Common myeloid progenitor, CD34-positive (primary cell): ENCODE data around the gene ZNF688.

Experiments
- CTCF ChIA-PET: fragments of 350-600 bp; sonication (Branson Sonifier 250); formaldehyde crosslinking; loops from one replicate; lab custom pipeline; 2021; ENCODE audit warnings: antibody characterized with exemption; lab: Charles Lee
- POLR2A ChIA-PET: fragments of 350-600 bp; sonication (Branson Sonifier 250); formaldehyde crosslinking; loops from one replicate; lab custom pipeline; 2021; ENCODE audit warnings: antibody characterized with exemption; lab: Charles Lee
- DNase-seq, 3 donors: peaks; one replicate each; pipeline versions ENCODE4 v3.0.0 to v3.0.0-alpha.2; 2013
- H3K27ac ChIP-seq, 2 experiments: 1 replicate in 1 of 2; 2 replicates in 1 of 2; pipeline ENCODE4 v1.7.0; 2013; ENCODE audit warnings: inconsistent platforms in 2 of 2, low read length in 2 of 2, mild to moderate bottlenecking in 2 of 2, low read depth in 1 of 2, moderate library complexity in 1 of 2; ENCODE audit not compliant: severe bottlenecking in 2 of 2, insufficient read depth in 1 of 2, poor library complexity in 1 of 2
- H3K27me3 ChIP-seq, 5 experiments: replicated peaks in 2 of 5; 1 replicate in 3 of 5; 2 replicates in 2 of 5; pipeline versions ENCODE4 v1.6.1 to v1.7.0; 2013; ENCODE audit warnings: low read length in 4 of 5, mild to moderate bottlenecking in 2 of 5, moderate library complexity in 2 of 5, inconsistent platforms in 1 of 5; ENCODE audit not compliant: insufficient read depth in 5 of 5, control insufficient read depth in 4 of 5
- H3K36me3 ChIP-seq, 4 experiments: 1 replicate in 2 of 4; 2 replicates in 2 of 4; pipeline versions ENCODE4 v1.6.1 to v1.7.0; 2013; ENCODE audit warnings: low read length in 3 of 4, control low read depth in 1 of 4, mild to moderate bottlenecking in 1 of 4; ENCODE audit not compliant: control insufficient read depth in 4 of 4, insufficient read depth in 4 of 4
- H3K4me1 ChIP-seq, 4 experiments: 1 replicate in 3 of 4; 2 replicates in 1 of 4; pipeline versions ENCODE4 v1.6.1 to v1.7.1; 2013; ENCODE audit warnings: low read length in 3 of 4, mild to moderate bottlenecking in 3 of 4, control low read depth in 1 of 4, inconsistent platforms in 1 of 4, moderate library complexity in 1 of 4; ENCODE audit not compliant: control insufficient read depth in 4 of 4, insufficient read depth in 4 of 4; ENCODE audit errors: control extremely low read depth in 1 of 4
- H3K4me3 ChIP-seq, 7 experiments: 1 replicate in 4 of 7; 2 replicates in 3 of 7; pipeline versions ENCODE4 v1.5.1 to v1.7.0; 2013; ENCODE audit warnings: mild to moderate bottlenecking in 7 of 7, low read length in 6 of 7, moderate library complexity in 6 of 7, inconsistent platforms in 2 of 7, low read depth in 2 of 7, control low read depth in 1 of 7; ENCODE audit not compliant: insufficient read depth in 4 of 7, control insufficient read depth in 1 of 7; ENCODE audit errors: extremely low read depth in 1 of 7
- H3K9me3 ChIP-seq, 5 experiments: 1 replicate in 4 of 5; 2 replicates in 1 of 5; pipeline versions ENCODE4 v1.6.1 to v1.7.1; 2013; ENCODE audit warnings: low read length in 4 of 5, mild to moderate bottlenecking in 2 of 5, inconsistent platforms in 1 of 5, low read depth in 1 of 5, moderate library complexity in 1 of 5; ENCODE audit not compliant: control insufficient read depth in 4 of 5, insufficient read depth in 2 of 5; ENCODE audit errors: control extremely low read depth in 1 of 5
- WGBS: methylation state at CpG from one replicate; pipeline ENCODE4 v1.1.5; 2013; ENCODE audit not compliant: insufficient coverage; 5-methylcytosine and 5-hydroxymethylcytosine counted together

ZNF688 gene

DNA sequence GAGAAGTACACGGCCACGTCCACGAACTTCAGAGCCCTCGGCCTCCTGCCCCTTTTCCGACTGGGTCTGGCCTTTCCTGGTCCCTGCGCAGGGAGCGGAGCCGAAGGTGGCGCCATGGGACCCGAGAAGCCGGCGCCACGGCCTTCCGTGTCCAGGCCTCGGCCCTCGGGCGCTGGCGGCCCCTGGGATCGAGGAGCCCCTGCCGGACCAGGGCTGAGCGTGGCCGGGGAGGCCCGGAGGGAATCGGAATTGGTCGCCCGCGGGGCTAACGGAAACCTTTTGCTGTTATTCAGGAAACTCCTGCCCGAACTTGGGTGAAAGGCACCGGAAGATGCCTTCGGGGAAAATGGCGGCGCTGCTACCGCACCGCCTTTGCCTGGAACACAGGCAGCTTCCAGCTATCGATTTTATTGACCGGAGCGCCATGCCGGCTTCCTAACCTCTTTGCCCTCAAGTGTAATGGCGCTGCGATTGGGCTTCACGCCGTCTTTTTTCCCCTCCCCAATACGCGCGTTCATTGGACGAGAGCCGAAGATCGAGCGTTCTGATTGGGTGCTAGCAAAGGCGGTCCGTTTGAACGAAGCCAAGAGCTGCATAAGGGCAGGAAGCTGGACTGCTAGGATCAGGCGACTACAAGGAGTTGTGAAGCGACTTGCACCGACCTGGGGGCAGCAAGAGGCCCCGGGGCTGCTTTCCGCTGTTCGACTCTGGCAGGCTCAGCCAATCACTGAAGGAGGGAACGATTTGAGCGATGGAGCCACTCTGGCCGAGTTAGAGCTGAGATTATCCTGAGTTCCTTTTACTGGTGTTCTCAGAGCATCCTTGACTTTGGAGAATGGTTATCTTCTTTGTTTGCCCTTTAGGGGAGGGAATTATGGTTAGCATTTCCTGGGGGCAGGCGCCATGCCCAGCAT lies 38.7 kb upstream of the ZNF688 start, which contains the start of gene ZNF689:
ZNF689 (minus strand) TSS at position 464 of the 914 bp plus-strand sequence; CDS start at position 116, 348 bp downstream.
- Histone ChIP-seq H3K27ac (peak within 1 kb of the TSS; percentile 97 to 98), H3K27me3 (no peaks in the 10 kb centered on the region), H3K4me3 (peak within 1 kb of the TSS; percentile 71 to 96 (median 87)), H3K36me3 (peaks cover 0 to 12% (median 7%) of the 10 kb centered on the region in 4 experiments), H3K9me3 (no peaks in the 10 kb centered on the region), H3K4me1 (peaks cover 1 to 20% (median 11%) of the 10 kb centered on the region in 4 experiments)
- WGBS = under 1% methylated on average over 51 of the region's 63 CpGs
- peak; percentile 96 to 97 (median 97) for DNase-seq
- POLR2A ChIA-PET = interaction anchor here (0.7 to 1.0 kb wide), 3 partner anchors 15 to 113 kb away, joined by 3 to 4 read pairs (median 3); partner anchors contain the start of gene ZNF785
- CTCF ChIA-PET = interaction anchor here (0.7 to 14.5 kb wide), 8 partner anchors 9 to 46 kb away, joined by 3 to 144 read pairs (median 4); no protein-coding TSS in a partner anchor

DNA sequence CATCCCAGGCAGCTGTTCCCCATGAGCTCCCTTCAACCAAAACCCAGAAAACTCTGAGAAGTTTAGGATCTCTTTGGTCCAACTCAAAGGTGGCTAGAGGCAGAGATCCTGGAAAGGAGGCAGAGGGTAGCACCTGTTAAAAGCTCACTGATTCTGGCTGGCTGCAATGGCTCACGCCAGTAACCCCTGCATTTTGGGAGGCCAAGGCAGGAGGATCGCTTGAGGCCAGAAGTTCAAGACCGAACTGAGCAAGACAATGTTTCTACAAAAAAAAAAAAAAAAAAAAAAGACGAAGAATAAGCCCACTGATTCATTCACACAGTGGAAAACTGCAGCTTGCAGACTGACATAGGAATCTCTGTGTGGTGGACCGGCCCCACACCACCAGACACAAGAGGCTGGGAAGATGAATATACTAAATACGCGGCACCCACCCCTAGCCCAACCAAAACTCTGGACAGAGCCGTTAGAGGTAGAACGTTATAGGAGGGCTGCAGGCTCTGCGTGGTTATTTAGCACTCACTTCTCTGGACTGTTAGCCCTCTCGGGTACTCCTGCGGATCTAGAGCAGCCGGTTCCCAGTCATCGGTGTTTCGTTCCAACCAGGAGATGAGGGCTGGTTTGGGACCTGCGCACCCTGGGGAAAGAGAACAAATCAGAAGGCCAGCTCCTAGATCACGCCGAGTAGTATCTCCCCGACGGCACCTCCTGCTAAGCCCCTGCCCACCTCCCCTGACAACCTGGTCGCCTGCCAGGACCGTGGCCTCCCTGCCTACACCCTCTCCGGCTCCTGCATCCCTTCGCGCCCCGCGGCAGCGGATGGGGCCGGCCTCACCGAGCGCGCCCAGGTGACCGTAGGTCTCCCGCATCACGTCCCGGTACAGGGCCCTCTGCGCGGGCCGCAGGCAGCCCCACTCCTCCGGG lies 37.8 kb upstream of the ZNF688 start:
- peak; percentile 25 to 64 (median 55) for DNase-seq
- H3K9me3 ChIP-seq = no peaks in the 10 kb centered on the region
- CTCF ChIA-PET = interaction anchor here (1.0 to 14.5 kb wide), 7 partner anchors 8 to 74 kb away, joined by 3 to 144 read pairs (median 5); no protein-coding TSS in a partner anchor
- H3K27me3 ChIP-seq = no peaks in the 10 kb centered on the region
- H3K36me3 ChIP-seq = peaks cover under 1 to 21% (median 16%) of the 10 kb centered on the region in 4 experiments
- peak overlapping the region; percentile 97 to 98 for H3K27ac ChIP-seq
- peaks cover 1 to 20% (median 11%) of the 10 kb centered on the region in 4 experiments for H3K4me1 ChIP-seq
- POLR2A ChIA-PET = interaction anchor here (0.6 kb wide), 1 partner anchor 162 kb away, joined by 3 read pairs; no protein-coding TSS in a partner anchor
- 2% methylated on average over 26 of the region's 40 CpGs for WGBS
- peak overlapping the region; percentile 71 to 96 (median 87) for H3K4me3 ChIP-seq

GRCh38 chr16:30606004-30606403 lies 34.5 kb upstream of the ZNF688 start:
- CTCF ChIA-PET = interaction anchor here (0.8 to 1.4 kb wide), 6 partner anchors 9 to 44 kb away, joined by 3 to 6 read pairs (median 4); no protein-coding TSS in a partner anchor

GRCh38 chr16:30605158-30605557 lies 33.6 kb upstream of the ZNF688 start:
- peaks cover 0 to 15% (median 10%) of the 10 kb centered on the region in 4 experiments for H3K4me1 ChIP-seq
- H3K27me3 ChIP-seq = no peaks in the 10 kb centered on the region
- CTCF ChIA-PET = interaction anchor here (0.7 to 8.0 kb wide), 5 partner anchors 10 to 240 kb away, joined by 3 to 78 read pairs (median 3); no protein-coding TSS in a partner anchor
- H3K4me3 ChIP-seq = no peak overlapping the region
- no peak for DNase-seq
- H3K9me3 ChIP-seq = no peaks in the 10 kb centered on the region
- H3K36me3 ChIP-seq = peaks cover 2 to 36% (median 27%) of the 10 kb centered on the region in 4 experiments
- POLR2A ChIA-PET = no interaction called here
- no peak overlapping the region for H3K27ac ChIP-seq
- WGBS = 94% methylated on average over 10 of the region's 15 CpGs

More at GRCh38 chr16:30606004-30606403, 34.5 kb upstream of the ZNF688 start:
- Histone ChIP-seq H3K27me3 (no peaks in the 10 kb centered on the region), H3K4me3 (no peak overlapping the region), H3K36me3 (peaks cover 2 to 36% (median 27%) of the 10 kb centered on the region in 4 experiments), H3K9me3 (no peaks in the 10 kb centered on the region), H3K27ac (no peak overlapping the region), H3K4me1 (peaks cover 1 to 17% (median 11%) of the 10 kb centered on the region in 4 experiments)
- POLR2A ChIA-PET = interaction anchor here (0.6 kb wide), 1 partner anchor 42 kb away, joined by 4 read pairs; no protein-coding TSS in a partner anchor
- DNase-seq = no peak
- 100% methylated on average over 1 of the region's 3 CpGs for WGBS

DNA sequence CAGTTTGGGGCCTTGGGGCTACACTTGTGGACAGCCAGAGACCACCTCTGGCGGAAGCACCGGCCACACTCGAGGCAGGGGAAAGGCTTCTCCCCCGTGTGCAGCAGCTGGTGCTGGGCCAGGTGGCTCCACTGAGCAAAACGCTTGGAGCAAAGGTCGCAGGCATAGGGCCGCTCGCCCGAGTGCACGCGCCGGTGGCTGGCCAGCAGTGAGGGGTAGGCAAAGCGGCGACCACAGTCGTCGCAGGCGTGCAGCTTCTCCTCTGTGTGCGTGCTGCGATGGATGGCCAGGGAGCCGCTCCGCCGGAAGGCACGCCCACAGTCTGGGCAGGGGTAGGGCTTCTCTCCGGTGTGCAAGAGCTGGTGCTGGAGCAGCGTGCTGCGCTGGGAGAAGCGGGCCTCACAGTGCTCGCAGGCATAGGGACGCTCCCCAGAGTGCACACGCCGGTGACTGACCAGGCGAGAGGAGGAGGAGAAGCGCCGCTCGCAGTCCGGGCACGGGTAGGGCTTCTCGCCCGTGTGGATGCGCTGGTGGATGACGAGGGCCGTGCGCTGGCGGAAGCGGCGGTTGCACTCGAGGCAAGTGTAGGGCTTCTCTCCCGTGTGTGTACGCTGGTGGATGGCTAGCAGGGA lies 32.9 kb upstream of the ZNF688 start:
- 96% methylated on average over 49 of the region's 49 CpGs for whole genome bisulfite sequencing

DNA sequence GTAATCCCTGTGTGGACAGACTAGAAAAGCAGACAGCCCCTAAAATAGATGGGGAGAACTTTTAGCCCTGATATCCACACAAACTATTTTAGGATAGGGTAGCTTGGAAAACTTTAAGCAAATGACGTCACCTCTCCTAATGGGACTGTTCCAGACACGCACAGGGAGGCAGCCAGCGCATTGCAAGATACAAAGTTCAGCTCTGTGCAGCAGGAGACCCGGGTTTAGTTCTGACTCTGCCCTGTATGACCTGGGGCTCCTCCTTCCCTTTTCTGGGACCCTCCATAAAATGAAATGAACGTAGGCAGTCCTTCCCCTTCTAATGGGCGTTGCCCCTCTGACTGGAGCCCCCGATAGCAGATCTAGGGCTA lies 32.4 kb upstream of the ZNF688 start:
- peaks cover 0 to 10% (median 4%) of the 10 kb centered on the region in 4 experiments for H3K4me1 ChIP-seq
- CTCF ChIA-PET = interaction anchor here (0.9 to 8.0 kb wide), 5 partner anchors 10 to 154 kb away, joined by 3 to 78 read pairs (median 3); partner anchors contain the start of gene ZNF785
- POLR2A ChIA-PET = no interaction called here
- no peaks in the 10 kb centered on the region for H3K27me3 ChIP-seq
- no peak for DNase-seq
- H3K4me3 ChIP-seq = no peak overlapping the region
- peaks cover 2 to 36% (median 27%) of the 10 kb centered on the region in 4 experiments for H3K36me3 ChIP-seq
- no peaks in the 10 kb centered on the region for H3K9me3 ChIP-seq
- H3K27ac ChIP-seq = no peak overlapping the region
- WGBS = 97% methylated on average over 6 of the region's 7 CpGs

More for the DNA sequence above, 32.9 kb upstream of the ZNF688 start:
- H3K4me3 ChIP-seq = no peak overlapping the region
- H3K27me3 ChIP-seq = no peaks in the 10 kb centered on the region
- POLR2A ChIA-PET = no interaction called here
- peaks cover 2 to 36% (median 27%) of the 10 kb centered on the region in 4 experiments for H3K36me3 ChIP-seq
- H3K9me3 ChIP-seq = no peaks in the 10 kb centered on the region
- H3K4me1 ChIP-seq = peaks cover 0 to 15% (median 9%) of the 10 kb centered on the region in 4 experiments
- CTCF ChIA-PET = interaction anchor here (0.9 to 8.0 kb wide), 4 partner anchors 10 to 155 kb away, joined by 3 to 78 read pairs (median 4); partner anchors contain the start of gene ZNF785
- no peak overlapping the region for H3K27ac ChIP-seq
- DNase-seq = no peak
